NCI-H82 treated with DMSO at 0.1 percent for 48 hours (cell line): ENCODE data around the gene HELZ.
A peak's percentile ranks its signal among the peaks of the same experiment; 100 is the strongest.

Experiments
- DNase-seq: peaks from one replicate; lab custom pipeline; 2025; ENCODE audit not compliant: unreplicated experiment; lab: John Stamatoyannopoulos, UW

HELZ gene

GRCh38 chr17:67196422-67196821, 48.6 kb downstream of the HELZ start:
- no peak for DNase-seq

- no peak for DNase-seq
Measured at GRCh38 chr17:67194134-67194533, 50.9 kb downstream of the HELZ start.

GRCh38 chr17:67187927-67188326, 57.1 kb downstream of the HELZ start:
- no peak for DNase-seq

GRCh38 chr17:67186782-67187181, 58.2 kb downstream of the HELZ start:
- DNase-seq: no peak

- DNase-seq: no peak
Measured at GRCh38 chr17:67183531-67183930, 61.5 kb downstream of the HELZ start.

- no peak for DNase-seq
Measured at GRCh38 chr17:67181825-67182224, 63.2 kb downstream of the HELZ start.

GRCh38 chr17:67180275-67180674, 64.7 kb downstream of the HELZ start:
- DNase-seq: no peak

- DNase-seq: no peak
Measured at GRCh38 chr17:67178555-67178954, 66.4 kb downstream of the HELZ start.

GRCh38 chr17:67177732-67178131, 67.3 kb downstream of the HELZ start:
- no peak for DNase-seq

- no peak for DNase-seq
Measured at GRCh38 chr17:67174190-67174589, 70.8 kb downstream of the HELZ start.

- DNase-seq: no peak
Measured at GRCh38 chr17:67171560-67171959, 73.4 kb downstream of the HELZ start.

- DNase-seq: no peak
Measured at GRCh38 chr17:67168496-67168895, 76.5 kb downstream of the HELZ start.

- no peak for DNase-seq
Measured at GRCh38 chr17:67165201-67165600, 79.8 kb downstream of the HELZ start.

GRCh38 chr17:67164302-67164701, 80.7 kb downstream of the HELZ start:
- DNase-seq: no peak

GRCh38 chr17:67162771-67163170, 82.2 kb downstream of the HELZ start:
- no peak for DNase-seq

- DNase-seq: no peak
Measured at GRCh38 chr17:67161573-67161972, 83.4 kb downstream of the HELZ start.

GRCh38 chr17:67160791-67161190, 84.2 kb downstream of the HELZ start:
- DNase-seq: no peak

- peak; percentile 35 for DNase-seq
Measured at GRCh38 chr17:67157732-67158639, 87.0 kb downstream of the HELZ start.

- no peak for DNase-seq
Measured at GRCh38 chr17:67156269-67157199, 88.5 kb downstream of the HELZ start.

GRCh38 chr17:67152824-67153223, 92.2 kb downstream of the HELZ start:
- DNase-seq: no peak

GRCh38 chr17:67151717-67152116, 93.3 kb downstream of the HELZ start:
- no peak for DNase-seq

GRCh38 chr17:67150826-67151225, 94.2 kb downstream of the HELZ start:
- no peak for DNase-seq
